ENCODE data around the gene CAMK4. TPM values are rescaled to one million over a fixed set of nuclear protein-coding genes. Genes with fewer than 3 reads are reported as not detected.
"Not testable (repeated sequence)": the region's sequence is repeated elsewhere in the genome, so short reads cannot be mapped to it uniquely, and the experiment has no call there.

Gene CAMK4
- total RNA-seq, 2 experiments from 2014 or later: 66.6 to 68.0 TPM

DNA sequence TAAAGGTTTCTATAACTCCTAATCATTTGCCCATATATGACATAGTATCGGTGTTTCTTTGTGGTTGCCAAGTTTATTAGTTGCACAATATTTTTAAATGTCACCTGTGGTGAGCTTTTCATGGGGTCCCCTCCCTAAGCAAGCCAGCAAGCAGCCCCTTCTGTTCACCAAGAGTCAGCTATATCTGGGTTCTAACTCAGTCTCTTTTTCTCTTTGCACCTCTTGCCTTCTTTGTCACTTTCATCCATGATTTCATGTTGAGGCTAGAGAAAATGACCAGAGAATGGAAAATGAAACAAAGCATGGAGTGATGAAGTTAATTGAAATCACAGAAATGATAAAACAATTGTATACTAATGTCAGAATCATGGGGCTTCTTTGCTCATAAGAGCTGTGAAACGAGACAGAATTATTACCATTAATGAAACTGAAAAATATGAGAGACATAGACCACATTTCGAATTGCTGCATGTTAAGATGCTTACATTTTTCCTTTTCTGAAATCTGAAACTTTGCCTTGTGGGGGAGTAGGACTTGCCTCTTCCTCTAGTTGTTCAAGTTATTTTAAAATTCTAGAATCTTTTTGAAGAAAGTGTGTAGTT lies 75.7 kb downstream of the CAMK4 start:
- Mint-ChIP-seq H3K27ac (peak overlapping the region; percentile 94), H3K36me3 (peaks cover 39% of the 10 kb centered on the region), H3K9me3 (peaks cover 18% of the 10 kb centered on the region), H3K4me3 (peak overlapping the region; percentile 35), H3K27me3 (no peaks in the 10 kb centered on the region), H3K4me1 (peaks cover 46% of the 10 kb centered on the region)
- peak; percentile 8 for DNase-seq

DNA sequence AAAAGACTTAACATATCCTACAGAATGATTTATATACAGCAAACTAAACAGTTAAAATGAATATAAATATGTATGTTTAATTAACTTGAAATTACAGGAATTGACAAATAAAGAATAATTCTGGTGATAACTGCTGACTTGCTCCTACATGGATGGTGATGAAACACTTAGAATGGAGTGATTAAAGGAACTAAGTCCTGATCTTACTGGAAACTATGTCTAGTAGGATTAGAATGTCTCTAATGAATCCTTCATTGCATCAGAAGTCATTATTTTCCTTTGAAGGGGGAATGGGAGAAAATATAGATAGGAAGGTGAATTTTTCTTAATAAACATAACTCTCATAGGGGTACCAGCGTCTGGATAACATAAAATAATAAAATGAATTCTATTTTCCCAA lies 77.1 kb downstream of the CAMK4 start:
- peaks cover 36% of the 10 kb centered on the region for H3K4me1 Mint-ChIP-seq
- H3K27me3 Mint-ChIP-seq: no peaks in the 10 kb centered on the region
- peaks cover 18% of the 10 kb centered on the region for H3K9me3 Mint-ChIP-seq
- peak overlapping the region; percentile 79 for H3K27ac Mint-ChIP-seq
- no peak overlapping the region for H3K4me3 Mint-ChIP-seq
- no peak for DNase-seq
- H3K36me3 Mint-ChIP-seq: peaks cover 35% of the 10 kb centered on the region

DNA sequence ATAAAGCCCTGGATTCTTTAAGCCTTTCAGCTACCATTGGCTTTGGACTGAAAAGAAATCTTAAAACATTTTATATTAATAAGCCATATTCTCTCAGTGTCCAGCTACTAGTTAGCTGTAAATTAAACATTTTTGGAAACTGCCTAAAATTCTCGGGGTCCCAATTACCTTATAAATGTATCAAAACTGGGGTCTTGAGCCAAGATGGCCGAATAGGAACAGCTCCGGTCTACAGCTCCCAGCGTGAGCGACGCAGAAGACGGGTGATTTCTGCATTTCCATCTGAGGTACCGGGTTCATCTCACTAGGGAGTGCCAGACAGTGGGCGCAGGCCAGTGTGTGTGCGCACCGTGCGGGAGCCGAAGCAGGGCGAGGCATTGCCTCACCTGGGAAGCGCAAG lies 77.9 kb downstream of the CAMK4 start:
- not testable (repeated sequence) for H3K4me3 Mint-ChIP-seq, H3K27me3 Mint-ChIP-seq, H3K27ac Mint-ChIP-seq, DNase-seq
- Mint-ChIP-seq H3K9me3 (peaks cover 18% of the 10 kb centered on the region), H3K4me1 (peaks cover 31% of the 10 kb centered on the region), H3K36me3 (peaks cover 35% of the 10 kb centered on the region)

DNA sequence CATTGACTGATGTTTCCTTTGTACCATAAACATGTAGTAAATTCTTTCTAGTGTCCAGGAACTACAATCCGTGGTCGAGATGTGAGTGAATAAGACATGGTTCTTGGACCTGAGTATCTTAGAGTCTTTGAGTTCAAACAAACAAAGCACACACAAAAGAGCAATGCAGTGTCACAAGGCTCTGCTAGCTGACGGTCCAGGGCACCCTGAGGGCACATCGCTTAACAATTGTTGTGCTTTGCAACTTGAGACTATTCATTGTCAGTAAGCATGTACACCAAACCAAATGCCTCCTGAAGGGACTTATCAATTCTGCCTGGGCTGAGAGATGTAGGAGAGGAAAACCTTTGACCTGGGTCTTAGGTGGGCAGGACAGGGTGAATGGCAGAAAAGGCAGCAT lies 84.8 kb downstream of the CAMK4 start:
- peaks cover 49% of the 10 kb centered on the region for H3K4me1 Mint-ChIP-seq
- H3K27me3 Mint-ChIP-seq: no peaks in the 10 kb centered on the region
- H3K4me3 Mint-ChIP-seq: no peak overlapping the region
- peaks cover 12% of the 10 kb centered on the region for H3K36me3 Mint-ChIP-seq
- peak overlapping the region; percentile 26 for H3K27ac Mint-ChIP-seq
- no peaks in the 10 kb centered on the region for H3K9me3 Mint-ChIP-seq
- DNase-seq: no peak

DNA sequence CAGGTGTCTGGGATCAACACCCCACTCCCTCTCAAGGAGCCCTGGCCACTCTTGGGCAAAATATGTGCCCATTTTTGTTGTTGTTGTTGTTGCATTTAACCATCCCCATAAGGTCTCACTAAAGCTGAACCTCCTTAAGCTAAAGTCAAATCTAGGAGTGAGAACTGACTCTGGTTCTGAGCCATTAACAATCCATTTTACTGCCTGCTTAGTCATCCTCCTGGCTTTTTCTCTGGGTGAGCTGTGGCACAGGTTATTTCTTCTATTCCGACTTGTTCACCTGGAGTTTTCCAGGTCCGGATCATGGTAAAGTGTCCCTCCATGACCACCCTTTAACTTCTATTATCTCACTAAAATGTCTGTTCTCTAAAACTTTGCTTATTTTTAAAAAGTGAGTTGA lies 85.2 kb downstream of the CAMK4 start:
- H3K4me1 Mint-ChIP-seq: peaks cover 52% of the 10 kb centered on the region
- no peak for DNase-seq
- peaks cover 12% of the 10 kb centered on the region for H3K36me3 Mint-ChIP-seq
- H3K27me3 Mint-ChIP-seq: no peaks in the 10 kb centered on the region
- peak overlapping the region; percentile 13 for H3K27ac Mint-ChIP-seq
- no peaks in the 10 kb centered on the region for H3K9me3 Mint-ChIP-seq
- no peak overlapping the region for H3K4me3 Mint-ChIP-seq

DNA sequence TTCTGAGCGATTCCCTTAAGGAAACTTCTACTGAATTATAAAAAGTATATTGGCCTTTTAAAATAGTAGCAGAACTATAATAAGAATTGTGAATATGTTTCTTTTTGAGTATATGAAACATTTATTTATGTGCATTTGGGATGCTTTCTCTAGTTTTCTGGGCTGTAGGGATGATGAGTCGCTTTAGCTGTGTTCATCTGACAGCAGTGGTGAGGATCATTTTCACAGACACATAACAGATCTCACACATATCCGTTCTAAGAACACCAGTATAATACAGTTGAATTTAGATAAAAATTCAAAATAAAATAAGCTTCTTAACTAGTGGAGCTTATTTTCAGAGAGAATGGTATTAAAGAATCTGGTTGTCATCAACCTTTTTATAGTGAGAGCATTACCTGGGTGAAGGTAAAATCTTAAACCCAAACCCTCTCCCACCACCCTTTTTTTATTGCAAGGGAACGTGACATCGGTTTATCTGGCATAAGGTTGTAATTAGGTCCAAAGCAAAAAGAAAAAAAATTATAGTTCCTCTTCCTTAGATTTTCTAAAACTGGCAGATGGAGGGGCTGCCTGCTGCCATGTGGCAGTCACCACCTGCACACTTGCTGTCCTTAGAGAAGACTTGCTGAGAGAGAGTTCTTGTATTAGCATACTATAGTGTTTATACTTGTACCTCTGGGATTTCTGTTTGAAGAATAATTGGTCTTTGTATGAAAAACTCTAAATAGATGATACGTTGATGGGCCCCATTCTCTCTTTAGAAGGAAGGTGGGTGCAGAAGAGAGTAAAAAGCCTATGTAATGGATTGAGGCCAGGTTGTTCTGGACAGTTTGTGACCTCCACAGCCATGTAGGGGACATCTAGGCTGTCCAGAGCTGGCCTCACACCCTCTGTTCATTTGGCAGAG lies 86.8 kb downstream of the CAMK4 start:
- Mint-ChIP-seq H3K27ac (peak overlapping the region; percentile 65), H3K4me1 (peaks cover 65% of the 10 kb centered on the region)

DNA sequence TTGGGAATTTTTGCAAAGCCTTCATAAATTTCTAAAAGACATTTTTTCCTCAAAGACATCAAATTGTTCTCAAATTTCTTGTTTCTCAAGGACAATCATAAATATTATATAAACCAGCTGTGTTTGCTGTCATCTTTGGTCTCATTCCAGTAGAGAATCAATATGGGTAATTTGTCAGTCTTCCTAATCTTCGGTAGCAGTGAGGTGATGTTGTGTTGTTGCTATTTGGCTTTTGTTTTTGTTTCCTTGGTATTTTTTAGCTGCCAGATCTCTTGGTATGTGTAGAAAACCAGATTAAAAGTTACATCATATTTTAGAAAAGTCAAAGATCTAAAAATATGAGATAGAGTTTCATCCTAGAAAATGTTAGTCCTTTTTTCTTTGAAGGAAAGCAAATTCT lies 87.5 kb downstream of the CAMK4 start:
- Mint-ChIP-seq H3K4me3 (no peak overlapping the region), H3K4me1 (peaks cover 71% of the 10 kb centered on the region), H3K36me3 (peaks cover 26% of the 10 kb centered on the region), H3K27ac (peak overlapping the region; percentile 65), H3K27me3 (no peaks in the 10 kb centered on the region), H3K9me3 (no peaks in the 10 kb centered on the region)
- no peak for DNase-seq

More for the DNA sequence above, 86.8 kb downstream of the CAMK4 start:
- no peaks in the 10 kb centered on the region for H3K9me3 Mint-ChIP-seq
- H3K27me3 Mint-ChIP-seq: no peaks in the 10 kb centered on the region
- no peak overlapping the region for H3K4me3 Mint-ChIP-seq
- peaks cover 21% of the 10 kb centered on the region for H3K36me3 Mint-ChIP-seq
- no peak for DNase-seq

DNA sequence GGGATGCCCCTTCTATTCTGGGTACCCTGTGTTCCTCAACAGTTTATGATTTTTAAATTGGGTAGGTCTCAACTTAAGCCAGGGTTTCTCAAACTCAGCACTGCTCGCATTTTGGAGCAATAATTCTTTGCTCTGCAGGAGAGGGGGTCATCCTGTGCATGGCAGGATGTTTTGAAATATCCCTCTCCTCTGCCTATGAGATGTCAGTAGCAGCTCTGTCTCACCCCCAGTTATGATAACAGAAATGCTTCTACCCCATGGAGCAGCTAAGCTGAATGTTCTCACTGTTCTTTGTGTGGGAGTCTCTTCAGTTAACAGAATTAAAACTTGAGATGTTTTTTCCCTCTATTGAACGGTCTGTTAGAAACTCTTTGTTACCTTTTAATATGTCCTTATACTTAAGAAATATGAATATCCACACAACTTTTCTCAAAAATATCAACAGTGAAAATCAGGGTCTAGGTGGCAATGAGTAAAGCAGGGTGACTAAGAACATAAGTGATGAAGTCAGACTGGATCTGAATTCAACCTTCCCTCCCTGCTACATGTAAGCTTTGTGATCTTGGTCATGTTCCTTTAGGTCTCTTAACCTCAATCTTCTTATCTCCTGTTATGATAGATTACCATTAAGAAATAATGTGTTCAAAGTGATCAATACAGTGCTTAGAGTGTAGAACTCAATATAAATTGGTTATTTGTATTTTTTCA lies 89.0 kb downstream of the CAMK4 start:
- no peak for DNase-seq
- Mint-ChIP-seq H3K27me3 (no peaks in the 10 kb centered on the region), H3K4me1 (peaks cover 77% of the 10 kb centered on the region), H3K27ac (peak overlapping the region; percentile 65), H3K36me3 (peaks cover 32% of the 10 kb centered on the region), H3K9me3 (no peaks in the 10 kb centered on the region), H3K4me3 (peak overlapping the region; percentile 18)

DNA sequence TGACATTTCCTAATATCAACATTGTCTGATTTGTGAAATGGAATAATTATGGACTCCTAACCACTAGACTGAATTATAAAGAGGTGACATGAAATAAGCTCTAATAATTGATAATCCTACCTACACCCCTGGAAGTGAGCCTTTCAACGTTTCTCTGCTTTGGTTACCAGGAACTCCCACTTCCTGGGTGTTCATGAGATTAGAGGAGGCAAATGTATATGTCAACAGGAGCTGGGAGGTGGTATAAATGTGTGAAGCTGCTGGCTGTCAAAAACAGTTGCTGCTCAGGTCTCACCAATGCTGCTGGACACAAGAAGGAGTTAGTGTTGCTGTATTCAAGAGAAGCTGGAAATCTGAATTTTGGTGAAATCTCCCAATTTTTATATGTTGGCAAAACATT lies 96.8 kb downstream of the CAMK4 start:
- peaks cover 66% of the 10 kb centered on the region for H3K36me3 Mint-ChIP-seq
- no peak overlapping the region for H3K4me3 Mint-ChIP-seq
- peak overlapping the region; percentile 62 for H3K27ac Mint-ChIP-seq
- no peak for DNase-seq
- no peaks in the 10 kb centered on the region for H3K27me3 Mint-ChIP-seq
- peaks cover 28% of the 10 kb centered on the region for H3K9me3 Mint-ChIP-seq
- peaks cover 52% of the 10 kb centered on the region for H3K4me1 Mint-ChIP-seq

DNA sequence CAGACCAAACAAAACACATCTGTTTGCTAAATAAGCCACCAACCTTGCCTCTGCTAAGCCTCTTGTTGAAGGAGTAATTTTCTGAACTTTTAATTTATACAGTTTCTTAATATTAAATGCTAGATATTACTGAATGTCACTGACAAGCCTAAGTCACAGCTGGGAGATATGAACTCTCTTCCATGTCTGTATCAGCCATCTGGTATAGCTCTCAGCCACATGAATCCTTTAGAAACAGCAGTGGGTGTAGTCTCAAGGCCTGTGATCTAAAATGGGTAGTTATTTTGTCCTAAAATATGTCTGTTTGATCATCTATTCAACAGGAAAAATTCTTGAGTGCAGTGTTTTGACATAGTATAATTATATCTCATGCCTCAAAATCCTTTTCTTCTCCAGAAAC lies 97.2 kb downstream of the CAMK4 start:
- Mint-ChIP-seq H3K9me3 (peaks cover 28% of the 10 kb centered on the region), H3K36me3 (peaks cover 63% of the 10 kb centered on the region), H3K27ac (no peak overlapping the region), H3K4me3 (no peak overlapping the region), H3K4me1 (peaks cover 47% of the 10 kb centered on the region), H3K27me3 (no peaks in the 10 kb centered on the region)
- DNase-seq: no peak

DNA sequence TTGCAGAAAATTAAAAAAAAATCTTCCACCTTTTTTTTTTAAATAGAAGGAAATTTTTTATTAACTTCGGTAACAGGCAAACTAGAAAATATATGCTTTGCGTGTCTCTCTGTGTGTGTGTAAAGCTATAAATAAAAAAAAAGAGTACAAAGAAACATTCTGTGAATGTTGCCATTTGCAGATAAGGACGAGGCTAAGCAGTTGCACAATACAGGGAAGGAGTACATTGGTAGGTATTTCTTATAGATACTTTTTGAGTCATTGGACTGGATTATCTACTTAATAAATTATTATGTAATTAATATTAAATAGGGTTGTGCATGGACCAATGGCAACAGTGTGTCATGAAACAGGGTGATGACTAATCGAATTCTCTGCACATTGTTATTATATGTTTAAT lies 102.4 kb downstream of the CAMK4 start:
- Mint-ChIP-seq H3K27me3 (no peaks in the 10 kb centered on the region), H3K4me3 (no peak overlapping the region), H3K27ac (no peak overlapping the region), H3K4me1 (peaks cover 15% of the 10 kb centered on the region), H3K9me3 (peaks cover 39% of the 10 kb centered on the region), H3K36me3 (peaks cover 56% of the 10 kb centered on the region)
- DNase-seq: no peak

DNA sequence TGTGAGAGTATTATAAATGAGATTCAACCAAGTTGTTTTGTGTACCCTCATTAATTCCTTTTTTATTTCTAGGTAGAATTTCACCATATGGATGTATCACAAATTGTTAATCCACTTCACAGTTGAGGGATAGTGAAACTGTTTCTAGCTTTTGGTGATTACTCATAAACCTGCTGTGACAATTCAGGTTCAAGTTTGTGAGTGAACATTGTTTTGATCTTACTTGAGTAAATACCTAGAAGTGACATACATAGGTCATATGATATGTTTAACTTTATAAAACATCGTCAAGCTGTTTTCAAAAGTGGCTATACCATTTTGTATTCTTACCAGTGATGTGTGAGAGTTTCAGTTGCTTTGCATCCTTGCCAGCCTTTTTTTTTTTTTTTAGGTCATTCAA lies 112.9 kb downstream of the CAMK4 start:
- no peak for DNase-seq
- Mint-ChIP-seq H3K9me3 (peaks cover 5% of the 10 kb centered on the region), H3K36me3 (peaks cover 14% of the 10 kb centered on the region), H3K27me3 (no peaks in the 10 kb centered on the region), H3K27ac (peak overlapping the region; percentile 82), H3K4me1 (peaks cover 71% of the 10 kb centered on the region), H3K4me3 (no peak overlapping the region)

DNA sequence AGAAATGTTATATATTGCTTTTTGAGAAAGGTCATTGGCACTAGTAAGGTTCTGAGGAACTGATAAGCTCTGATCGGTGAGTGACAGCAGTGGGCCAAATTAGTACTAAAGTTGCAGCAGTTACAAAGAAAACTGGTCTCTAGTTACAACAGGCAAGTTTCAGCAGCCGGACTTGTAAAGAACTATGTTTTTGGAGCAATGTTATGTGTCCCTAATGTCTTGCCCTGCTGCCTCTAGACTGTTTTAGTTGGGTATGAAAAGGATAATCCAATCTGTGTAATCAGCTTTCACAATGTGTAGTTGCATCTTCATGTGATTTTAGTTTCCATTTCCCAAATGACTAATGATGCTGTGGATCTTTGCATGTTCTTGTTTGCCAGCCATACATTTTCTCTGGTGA lies 113.5 kb downstream of the CAMK4 start:
- Mint-ChIP-seq H3K36me3 (peaks cover 11% of the 10 kb centered on the region), H3K27me3 (no peaks in the 10 kb centered on the region), H3K4me1 (peaks cover 68% of the 10 kb centered on the region), H3K9me3 (peaks cover 4% of the 10 kb centered on the region), H3K4me3 (no peak overlapping the region), H3K27ac (peak overlapping the region; percentile 82)
- DNase-seq: no peak

DNA sequence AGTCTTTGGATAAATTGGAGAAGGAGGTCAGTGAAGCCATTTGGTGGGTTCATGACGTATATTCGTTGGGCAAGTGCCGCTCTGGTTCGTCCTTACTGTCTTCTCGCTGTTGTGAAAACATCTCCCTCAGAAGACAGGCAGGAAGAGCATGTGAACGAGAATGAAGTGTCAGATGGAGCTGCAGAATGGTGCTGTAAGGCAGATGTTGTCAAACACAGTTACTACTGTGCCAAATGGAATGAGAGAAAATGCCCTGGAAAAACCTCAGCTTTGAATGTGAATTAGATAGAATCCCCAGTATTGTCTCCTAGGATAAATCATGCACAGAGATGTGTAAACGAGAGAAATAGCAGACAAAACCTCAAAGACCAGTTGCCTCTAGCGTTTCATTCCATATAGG lies 121.5 kb downstream of the CAMK4 start:
- peaks cover 34% of the 10 kb centered on the region for H3K36me3 Mint-ChIP-seq
- no peak for DNase-seq
- H3K27ac Mint-ChIP-seq: no peak overlapping the region
- H3K27me3 Mint-ChIP-seq: no peaks in the 10 kb centered on the region
- H3K4me3 Mint-ChIP-seq: no peak overlapping the region
- peaks cover 31% of the 10 kb centered on the region for H3K4me1 Mint-ChIP-seq
- H3K9me3 Mint-ChIP-seq: no peaks in the 10 kb centered on the region

DNA sequence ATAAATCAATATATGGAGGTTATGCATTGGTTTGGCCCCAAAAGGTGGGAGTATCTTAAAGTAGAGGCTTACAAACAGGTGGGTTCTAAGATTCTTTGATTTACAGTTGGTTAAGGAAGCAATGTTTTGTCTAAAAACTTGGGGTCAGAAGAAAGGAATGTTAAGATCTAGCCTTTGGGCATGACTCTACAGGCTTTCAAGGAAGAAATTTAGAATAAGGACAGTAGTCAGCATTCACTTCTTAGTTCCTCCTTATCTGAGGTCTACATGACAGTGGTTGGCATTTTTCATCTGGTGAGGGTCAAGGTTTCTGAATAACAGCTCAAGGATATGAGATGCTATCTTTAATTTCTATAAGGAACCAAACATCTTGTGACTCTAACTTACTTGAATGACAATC lies 122.8 kb downstream of the CAMK4 start:
- H3K36me3 Mint-ChIP-seq: peaks cover 45% of the 10 kb centered on the region
- no peaks in the 10 kb centered on the region for H3K9me3 Mint-ChIP-seq
- H3K4me1 Mint-ChIP-seq: peaks cover 25% of the 10 kb centered on the region
- no peaks in the 10 kb centered on the region for H3K27me3 Mint-ChIP-seq
- no peak overlapping the region for H3K4me3 Mint-ChIP-seq
- no peak for DNase-seq
- H3K27ac Mint-ChIP-seq: no peak overlapping the region
